H54 (cell line): ENCODE measurements around the gene CLASP1.
A peak's percentile ranks its signal among the peaks of the same experiment; 100 is the strongest.

ENCODE experiments used
- DNase-seq: peaks from one replicate; pipeline ENCODE4 v3.0.0; 2011; ENCODE audit warnings: low spot score, mixed read lengths; ENCODE audit not compliant: insufficient read length
- FAIRE-seq: peaks from 3 replicates; lab custom pipeline; 2011; peaks lifted over from hg19 to GRCh38; lab: Jason Lieb, UNC
- POLR2A ChIP-seq: IDR thresholded peaks from 2 replicates; pipeline ENCODE4 v1.6.1; 2011; ENCODE audit warnings: low read depth, mild to moderate bottlenecking, low read length

CLASP1 gene

GRCh38 chr2:121595012-121595891 is 54.0 kb downstream of the CLASP1 start:
- DNase-seq, result no peak
- no peak for TF ChIP-seq POLR2A
- FAIRE-seq, result no peak

- no peak for FAIRE-seq
- TF ChIP-seq POLR2A, result no peak
- DNase-seq, result no peak
Observed at GRCh38 chr2:121591199-121591598, 58.1 kb downstream of the CLASP1 start.

GRCh38 chr2:121588357-121588756 is 60.9 kb downstream of the CLASP1 start:
- FAIRE-seq (no peak), DNase-seq (no peak)
- no peak for TF ChIP-seq POLR2A

GRCh38 chr2:121587131-121587530 is 62.1 kb downstream of the CLASP1 start:
- no peak for DNase-seq
- FAIRE-seq, result no peak
- no peak for TF ChIP-seq POLR2A

GRCh38 chr2:121584741-121585140 is 64.5 kb downstream of the CLASP1 start:
- DNase-seq (no peak), FAIRE-seq (no peak)
- TF ChIP-seq POLR2A, result no peak

- DNase-seq, result no peak
- FAIRE-seq, result no peak
Observed at GRCh38 chr2:121583555-121583954, 65.7 kb downstream of the CLASP1 start.

GRCh38 chr2:121582272-121582671 is 67.0 kb downstream of the CLASP1 start:
- TF ChIP-seq POLR2A, result no peak
- FAIRE-seq (no peak), DNase-seq (no peak)

More at GRCh38 chr2:121583555-121583954, 65.7 kb downstream of the CLASP1 start:
- no peak for TF ChIP-seq POLR2A

GRCh38 chr2:121579309-121579708 is 70.0 kb downstream of the CLASP1 start:
- DNase-seq, result no peak
- TF ChIP-seq POLR2A, result no peak
- peak; percentile 48 for FAIRE-seq

GRCh38 chr2:121577381-121577780 is 71.9 kb downstream of the CLASP1 start:
- no peak for DNase-seq
- TF ChIP-seq POLR2A, result no peak
- FAIRE-seq, result no peak

- FAIRE-seq (peak; percentile 20), DNase-seq (no peak)
- no peak for TF ChIP-seq POLR2A
Observed at GRCh38 chr2:121576263-121576662, 73.0 kb downstream of the CLASP1 start.

GRCh38 chr2:121575800-121576199 is 73.5 kb downstream of the CLASP1 start:
- no peak for TF ChIP-seq POLR2A
- no peak for FAIRE-seq
- DNase-seq, result no peak

GRCh38 chr2:121570667-121571055 is 78.6 kb downstream of the CLASP1 start:
- FAIRE-seq (no peak), DNase-seq (no peak)
- TF ChIP-seq POLR2A, result no peak

GRCh38 chr2:121570036-121570666 is 79.1 kb downstream of the CLASP1 start:
- no peak for TF ChIP-seq POLR2A
- no peak for FAIRE-seq
- no peak for DNase-seq

GRCh38 chr2:121567957-121568409 is 81.3 kb downstream of the CLASP1 start:
- no peak for TF ChIP-seq POLR2A
- no peak for DNase-seq
- no peak for FAIRE-seq
